ENCODE data around the gene OR56A5.

The OR56A5 gene

GRCh38 chr11:5931061-5931460, 37.2 kb downstream of the OR56A5 start:
- no peak for DNase-seq

- no peak for DNase-seq
These were observed 37.7 kb downstream of the OR56A5 start for GRCh38 chr11:5930614-5931013.

DNA sequence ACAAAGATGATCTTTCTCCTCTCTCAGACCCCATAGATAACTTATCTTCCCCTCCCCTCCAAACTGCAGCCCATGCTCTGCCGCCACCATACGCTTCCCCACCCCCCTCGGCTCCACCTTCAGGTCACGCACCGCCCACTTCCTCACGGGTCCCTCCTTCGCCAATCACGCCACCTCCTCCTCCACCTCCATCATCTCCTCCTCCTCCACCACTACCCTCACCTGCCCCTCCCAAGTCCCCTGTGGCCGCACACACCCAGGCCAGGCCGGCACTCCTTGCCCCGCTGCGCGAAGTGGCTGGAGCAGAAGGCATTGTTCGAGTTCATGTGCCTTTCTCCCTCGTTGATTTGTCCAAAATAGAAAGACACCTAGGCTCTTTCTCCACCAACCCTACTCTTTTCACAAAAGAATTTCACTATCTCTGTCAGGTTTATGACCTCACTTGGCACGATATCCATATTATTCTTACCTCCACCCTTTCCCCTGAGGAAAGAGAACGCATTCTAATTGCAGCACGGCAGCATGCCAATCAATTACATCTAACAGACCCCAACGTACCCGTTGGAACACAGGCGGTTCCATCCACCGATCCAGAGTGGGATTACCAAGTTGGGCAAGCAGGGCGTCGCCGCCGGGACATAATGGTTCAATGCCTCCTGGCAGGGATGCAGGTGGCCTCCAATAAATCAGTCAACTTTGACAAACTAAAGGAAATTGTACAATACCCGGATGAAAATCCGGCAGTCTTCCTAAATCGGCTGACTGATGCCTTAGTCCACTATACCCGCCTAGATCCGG, 38.5 kb downstream of the OR56A5 start:
- no peak for DNase-seq

DNA sequence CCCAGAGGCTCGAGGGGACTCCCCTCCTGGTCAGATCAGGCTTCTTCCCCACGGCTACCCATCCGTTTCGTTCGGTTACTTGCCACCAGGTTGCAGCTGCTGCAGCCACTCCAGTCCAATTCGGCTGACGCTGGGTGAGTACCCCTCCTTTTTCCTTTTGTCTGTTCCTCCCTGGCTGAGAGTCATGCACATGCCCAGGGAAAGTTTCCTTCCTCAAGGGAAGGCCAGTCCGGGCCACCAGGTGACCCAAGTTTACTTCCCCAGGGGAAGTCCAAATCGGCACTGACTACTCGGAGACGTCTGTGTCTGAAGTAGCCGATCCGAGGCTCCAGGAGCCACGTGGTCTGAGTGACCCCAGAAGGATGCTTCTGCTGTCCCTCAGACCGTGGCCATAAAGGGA, 39.5 kb downstream of the OR56A5 start:
- DNase-seq: no peak

DNA sequence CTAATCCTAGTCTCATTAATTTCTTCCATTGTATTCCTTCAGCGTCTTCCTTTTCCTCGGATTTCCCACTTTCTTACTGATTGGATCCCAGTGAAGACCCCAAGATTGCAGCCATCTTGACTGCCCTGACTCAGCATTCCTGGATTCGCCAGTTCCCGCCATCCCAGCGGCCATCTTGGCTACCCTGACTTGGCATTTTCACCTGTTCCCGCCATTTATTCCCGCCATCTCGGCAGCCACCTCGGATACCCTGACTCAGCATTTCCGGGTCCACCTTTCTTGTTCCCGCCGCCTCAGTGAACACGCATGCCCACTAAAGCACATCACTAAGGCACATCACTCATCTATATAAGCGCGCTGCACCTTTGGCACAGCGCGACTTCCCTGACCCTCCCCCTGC, 40.0 kb downstream of the OR56A5 start:
- DNase-seq: no peak

DNA sequence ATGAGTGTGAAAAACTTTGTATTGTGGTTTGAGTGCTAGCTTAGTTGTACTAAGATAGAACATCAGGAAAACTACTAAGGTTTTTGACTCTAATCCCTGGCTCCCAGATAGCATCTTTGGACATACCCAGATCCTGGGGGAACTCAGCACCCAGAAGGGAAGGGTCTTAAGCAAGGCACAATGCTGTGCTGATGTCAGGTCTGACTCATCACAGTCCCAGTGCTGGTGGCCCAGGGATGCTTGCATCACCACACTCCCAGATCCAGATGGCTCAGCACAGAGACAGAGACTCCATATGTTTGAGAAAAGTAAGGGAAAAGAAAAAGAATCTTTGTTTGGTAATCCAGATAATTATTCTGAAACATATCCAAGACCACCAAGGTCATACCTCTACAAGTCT, 44.5 kb downstream of the OR56A5 start:
- DNase-seq: no peak

DNA sequence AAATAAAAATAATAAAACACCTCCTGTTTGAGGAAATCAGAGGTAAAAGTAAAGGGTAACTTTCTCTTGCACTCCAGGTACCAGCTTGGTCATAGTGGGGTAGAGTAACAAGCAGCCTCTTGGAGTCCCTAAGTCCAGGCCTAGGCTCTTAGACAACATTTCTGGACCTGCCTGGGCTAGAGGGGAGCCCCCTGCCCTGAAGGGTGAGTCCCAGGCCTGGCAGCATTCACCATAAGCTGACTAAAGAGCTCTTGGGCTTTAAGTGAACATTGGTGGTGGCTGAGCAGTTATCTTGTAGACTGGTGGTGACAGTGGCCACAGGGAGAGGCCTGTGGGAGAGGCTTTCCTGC, 44.9 kb downstream of the OR56A5 start:
- DNase-seq: no peak

DNA sequence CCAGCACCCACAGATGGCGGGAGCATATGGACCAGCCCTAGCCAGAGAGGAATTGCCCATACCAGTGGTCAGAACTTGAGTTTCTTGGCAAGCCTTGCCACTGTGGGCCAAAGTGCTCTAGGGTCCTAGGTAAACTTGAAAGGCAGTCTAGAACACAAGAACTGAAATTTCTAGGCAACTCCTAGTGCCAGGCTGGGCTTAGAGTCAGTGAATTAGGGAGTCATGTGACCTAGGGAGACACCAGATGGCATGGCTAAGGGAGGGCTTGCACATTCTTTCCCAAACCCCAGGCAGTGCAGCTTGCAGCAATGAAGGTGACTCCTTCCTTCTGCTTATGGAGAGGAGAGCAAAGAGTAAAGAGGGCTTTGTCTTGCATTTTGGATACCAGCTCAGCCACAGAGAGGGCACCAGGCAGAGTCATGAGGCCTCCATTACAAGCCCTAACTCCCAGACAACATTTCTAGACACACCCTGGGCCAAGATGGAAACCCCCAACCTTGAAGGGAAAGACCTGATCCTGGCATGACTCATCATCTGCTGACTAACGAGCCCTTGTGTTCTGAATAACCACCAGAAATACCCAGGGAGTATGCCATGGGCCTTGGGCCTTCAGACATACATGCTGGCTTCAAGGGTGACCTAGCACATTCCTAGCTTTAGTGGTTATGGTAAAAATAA, 45.4 kb downstream of the OR56A5 start:
- DNase-seq: no peak
